HCT116 (cell line): ENCODE results near the gene SEMG1. TPM values are rescaled to one million over a fixed set of nuclear protein-coding genes. Genes with fewer than 3 reads are reported as not detected.

ENCODE experiments used
- ATAC-seq: fragments of 200-7000 bp; cut with Tn5 transposase; 2 replicates; pipeline ENCODE4 v1.9.1; 2020; ENCODE audit warnings: mild to moderate bottlenecking, moderate library complexity
- BruUV-seq: library from RNA; stranded (reverse); fragments of 400-500 nt; replicated peaks from 2 replicates; lab custom pipeline; 2021; lab: Mats Ljungman, UMichigan
- CTCF ChIA-PET: fragments of 300-600 bp; sonication (Branson Sonifier 250); formaldehyde crosslinking; loops from one replicate; lab custom pipeline; 2021; ENCODE audit warnings: antibody characterized with exemption; lab: Charles Lee
- POLR2A ChIA-PET: fragments of 300-600, 350-600 bp; sonication (Branson Sonifier 250); formaldehyde crosslinking; loops from one replicate; lab custom pipeline; 2021; ENCODE audit warnings: antibody characterized with exemption; lab: Charles Lee
- RAD21 ChIA-PET, 2 experiments: fragments of 300-600 bp; sonication (Branson Sonifier 250); formaldehyde crosslinking; loops; one replicate each; lab custom pipeline; 2023; ENCODE audit warnings: low total read pairs in 2 of 2; ENCODE audit not compliant: uncharacterized antibody in 2 of 2, unreplicated experiment in 2 of 2, low non-redundant PET in 1 of 2; lab: Charles Lee
- DNase-seq: peaks from one replicate; pipeline ENCODE4 v3.0.0-alpha.2; 2010; ENCODE audit warnings: low read depth, low spot score
- H2AFZ ChIP-seq: fragments of 200-600 bp; shearing (Covaris generic), sonication (generic); 2 replicates; pipeline ENCODE4 v1.6.1; 2017; ENCODE audit warnings: low read depth, mixed run types, mixed read lengths, antibody characterized with exemption, low read length; ENCODE audit not compliant: poor library complexity, severe bottlenecking
- H3K27ac ChIP-seq: 2 replicates; pipeline ENCODE4 v1.5.1; 2012; ENCODE audit warnings: low read depth, low read length
- H3K27me3 ChIP-seq: fragments of 200-600 bp; sonication (generic); 2 replicates; pipeline ENCODE4 v1.6.1; 2016; ENCODE audit warnings: mixed run types, low read length, mixed read lengths; ENCODE audit not compliant: insufficient read depth
- H3K36me3 ChIP-seq, 2 experiments: fragments of 200-500 bp in 1 of 2; fragments of 200-600 bp in 1 of 2; sonication (Bioruptor generic) in 1 of 2; sonication (generic) in 1 of 2; 2 replicates each; pipeline versions ENCODE4 v1.5.1 to v1.6.1; 2014 to 2016; ENCODE audit warnings: low read length in 2 of 2, inconsistent platforms in 1 of 2, mixed read lengths in 1 of 2, mixed run types in 1 of 2; ENCODE audit not compliant: insufficient read depth in 2 of 2, control insufficient read depth in 1 of 2
- H3K4me1 ChIP-seq, 2 experiments: fragments of 200-600 bp in 1 of 2; sonication (generic) in 1 of 2; 2 replicates each; pipeline versions ENCODE4 v1.5.1 to v1.6.1; 2012 to 2017; ENCODE audit warnings: low read length in 2 of 2, inconsistent platforms in 1 of 2, mild to moderate bottlenecking in 1 of 2, mixed read lengths in 1 of 2, mixed run types in 1 of 2, moderate library complexity in 1 of 2; ENCODE audit not compliant: insufficient read depth in 2 of 2, control insufficient read depth in 1 of 2
- H3K4me2 ChIP-seq: fragments of 200-600 bp; sonication (generic); 2 replicates; pipeline ENCODE4 v1.6.1; 2017; ENCODE audit warnings: mixed run types, low read length, mixed read lengths
- H3K4me3 ChIP-seq, 2 experiments: fragments of 200-600 bp in 1 of 2; sonication (generic) in 1 of 2; replicated peaks in 1 of 2; 2 replicates each; pipeline ENCODE4 v1.5.1; 2011 to 2016; ENCODE audit warnings: low read length in 2 of 2, control low read depth in 1 of 2, low read depth in 1 of 2, mild to moderate bottlenecking in 1 of 2, mixed read lengths in 1 of 2, mixed run types in 1 of 2
- H3K79me2 ChIP-seq: fragments of 200-600 bp; sonication (generic); 2 replicates; pipeline ENCODE4 v1.6.1; 2017; ENCODE audit warnings: mild to moderate bottlenecking, mixed run types, low read length, moderate library complexity, mixed read lengths; ENCODE audit not compliant: insufficient read depth
- H3K9ac ChIP-seq: fragments of 200-600 bp; sonication (generic); 2 replicates; pipeline ENCODE4 v1.6.1; 2016; ENCODE audit warnings: low read length, mixed read lengths
- H3K9me2 ChIP-seq: fragments of 200-600 bp; sonication (generic), shearing (Covaris generic); 2 replicates; pipeline ENCODE4 v1.6.1; 2017; ENCODE audit warnings: mixed run types, mild to moderate bottlenecking, moderate library complexity; ENCODE audit not compliant: insufficient read depth
- H3K9me3 ChIP-seq, 2 experiments: fragments of 200-500 bp in 1 of 2; fragments of 200-600 bp in 1 of 2; sonication (Bioruptor generic) in 1 of 2; sonication (generic) in 1 of 2; 2 replicates each; pipeline ENCODE4 v1.6.1; 2014 to 2017; ENCODE audit warnings: low read length in 2 of 2, mixed read lengths in 2 of 2, inconsistent platforms in 1 of 2, low read depth in 1 of 2, mild to moderate bottlenecking in 1 of 2, mixed run types in 1 of 2, moderate library complexity in 1 of 2; ENCODE audit not compliant: control insufficient read depth in 1 of 2, insufficient read depth in 1 of 2
- H4K20me1 ChIP-seq: fragments of 200-600 bp; sonication (generic), shearing (Covaris generic); 2 replicates; pipeline ENCODE4 v1.6.1; 2017; ENCODE audit warnings: mixed run types, mild to moderate bottlenecking, moderate library complexity; ENCODE audit not compliant: insufficient read depth
- CBX3 ChIP-seq: IDR thresholded peaks from 2 replicates; pipeline ENCODE4 v1.6.1; 2012; ENCODE audit warnings: low read depth
- MAX ChIP-seq: IDR thresholded peaks from 2 replicates; pipeline ENCODE4 v1.6.1; 2012
- REST ChIP-seq: IDR thresholded peaks from 2 replicates; pipeline ENCODE4 v1.6.1; 2012; ENCODE audit warnings: low read depth
- SIN3A ChIP-seq: IDR thresholded peaks from 2 replicates; pipeline ENCODE4 v1.6.1; 2012; ENCODE audit warnings: low read depth
- SRF ChIP-seq: IDR thresholded peaks from 2 replicates; pipeline ENCODE4 v1.6.1; 2012; ENCODE audit warnings: low read depth
- ZFX ChIP-seq: fragments of 450-650 bp; IDR thresholded peaks from 2 replicates; pipeline ENCODE4 v1.6.1; 2017
- intact Hi-C: fragments of 100-400 bp; cut with micrococcal nuclease; formaldehyde crosslinking; loops from 2 replicates; pipeline ENCODE4 v1.10.0; 2022
- total RNA-seq: library from RNA; stranded (reverse); gene quantifications from one replicate; pipeline ENCODE4 v1.2.1, GENCODE V29; 2021; ENCODE audit not compliant: unreplicated experiment

The SEMG1 gene
- total RNA-seq, 1 experiment from 2014 or later = not detected

- TF ChIP-seq CBX3 = no peak
Observed at GRCh38 chr20:45223136-45223535, 16.3 kb downstream of the SEMG1 start (continued).

- Histone ChIP-seq H3K4me1 (peaks cover 0 to 6% of the 10 kb centered on the region in 2 experiments; a peak in 2 of 4 replicates), H3K27me3 (peaks cover 38% of the 10 kb centered on the region), H3K79me2 (no peaks in the 10 kb centered on the region), H3K27ac (no peak overlapping the region), H3K9me3 (no peaks in the 10 kb centered on the region), H3K9ac (no peak overlapping the region), H3K4me2 (no peak overlapping the region), H4K20me1 (no peaks in the 10 kb centered on the region), H3K36me3 (no peaks in the 10 kb centered on the region)
- intact Hi-C loops = loop anchor here (5.0 to 10.0 kb wide), 2 partner anchors 89 to 181 kb away; no protein-coding TSS in a partner anchor
- ChIA-PET CTCF (no interaction called here), RAD21 (no interaction called here), POLR2A (no interaction called here)
- ATAC-seq (no peak), DNase-seq (no peak)
- TF ChIP-seq SIN3A (no peak), SRF (no peak), ZFX (no peak), REST (no peak), MAX (no peak)
- TF ChIP-seq, all 23 proteins: peak for 0
- BruUV-seq = no TSS peak
- Histone ChIP-seq H2AFZ (no peak overlapping the region), H3K9me2 (no peaks in the 10 kb centered on the region), H3K4me3 (no peak overlapping the region)
Observed at GRCh38 chr20:45226287-45226686, 19.5 kb downstream of the SEMG1 start.
